ENCODE results near the gene QPCTL.

DNA sequence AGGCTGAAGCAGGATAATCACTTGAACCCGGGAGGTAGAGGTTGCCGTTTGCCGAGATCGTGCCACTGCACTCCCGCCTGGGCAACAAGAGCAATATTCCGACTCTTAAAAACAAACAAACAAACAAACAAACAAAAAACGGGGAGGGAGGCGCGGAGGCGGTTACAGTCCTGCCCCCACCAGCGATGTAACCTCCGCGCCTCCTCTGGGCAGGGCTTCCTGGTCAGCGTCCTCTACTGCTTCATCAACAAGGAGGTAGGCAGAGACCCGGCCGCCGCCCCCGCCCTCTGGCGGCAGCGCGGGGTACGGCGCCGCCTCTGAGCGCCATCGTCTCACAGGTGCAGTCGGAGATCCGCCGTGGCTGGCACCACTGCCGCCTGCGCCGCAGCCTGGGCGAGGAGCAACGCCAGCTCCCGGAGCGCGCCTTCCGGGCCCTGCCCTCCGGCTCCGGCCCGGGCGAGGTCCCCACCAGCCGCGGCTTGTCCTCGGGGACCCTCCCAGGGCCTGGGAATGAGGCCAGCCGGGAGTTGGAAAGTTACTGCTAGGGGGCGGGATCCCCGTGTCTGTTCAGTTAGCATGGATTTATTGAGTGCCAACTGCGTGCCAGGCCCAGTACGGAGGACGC lies 11.0 kb upstream of the QPCTL start:
- TF ChIP-seq, protein P1, sequence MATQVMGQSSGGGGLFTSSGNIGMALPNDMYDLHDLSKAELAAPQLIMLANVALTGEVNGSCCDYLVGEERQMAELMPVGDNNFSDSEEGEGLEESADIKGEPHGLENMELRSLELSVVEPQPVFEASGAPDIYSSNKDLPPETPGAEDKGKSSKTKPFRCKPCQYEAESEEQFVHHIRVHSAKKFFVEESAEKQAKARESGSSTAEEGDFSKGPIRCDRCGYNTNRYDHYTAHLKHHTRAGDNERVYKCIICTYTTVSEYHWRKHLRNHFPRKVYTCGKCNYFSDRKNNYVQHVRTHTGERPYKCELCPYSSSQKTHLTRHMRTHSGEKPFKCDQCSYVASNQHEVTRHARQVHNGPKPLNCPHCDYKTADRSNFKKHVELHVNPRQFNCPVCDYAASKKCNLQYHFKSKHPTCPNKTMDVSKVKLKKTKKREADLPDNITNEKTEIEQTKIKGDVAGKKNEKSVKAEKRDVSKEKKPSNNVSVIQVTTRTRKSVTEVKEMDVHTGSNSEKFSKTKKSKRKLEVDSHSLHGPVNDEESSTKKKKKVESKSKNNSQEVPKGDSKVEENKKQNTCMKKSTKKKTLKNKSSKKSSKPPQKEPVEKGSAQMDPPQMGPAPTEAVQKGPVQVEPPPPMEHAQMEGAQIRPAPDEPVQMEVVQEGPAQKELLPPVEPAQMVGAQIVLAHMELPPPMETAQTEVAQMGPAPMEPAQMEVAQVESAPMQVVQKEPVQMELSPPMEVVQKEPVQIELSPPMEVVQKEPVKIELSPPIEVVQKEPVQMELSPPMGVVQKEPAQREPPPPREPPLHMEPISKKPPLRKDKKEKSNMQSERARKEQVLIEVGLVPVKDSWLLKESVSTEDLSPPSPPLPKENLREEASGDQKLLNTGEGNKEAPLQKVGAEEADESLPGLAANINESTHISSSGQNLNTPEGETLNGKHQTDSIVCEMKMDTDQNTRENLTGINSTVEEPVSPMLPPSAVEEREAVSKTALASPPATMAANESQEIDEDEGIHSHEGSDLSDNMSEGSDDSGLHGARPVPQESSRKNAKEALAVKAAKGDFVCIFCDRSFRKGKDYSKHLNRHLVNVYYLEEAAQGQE (IDR thresholded peaks at IDR 0.05; ENCODE audit: low read depth, low read length): no peak
- TF ChIP-seq, protein P2, sequence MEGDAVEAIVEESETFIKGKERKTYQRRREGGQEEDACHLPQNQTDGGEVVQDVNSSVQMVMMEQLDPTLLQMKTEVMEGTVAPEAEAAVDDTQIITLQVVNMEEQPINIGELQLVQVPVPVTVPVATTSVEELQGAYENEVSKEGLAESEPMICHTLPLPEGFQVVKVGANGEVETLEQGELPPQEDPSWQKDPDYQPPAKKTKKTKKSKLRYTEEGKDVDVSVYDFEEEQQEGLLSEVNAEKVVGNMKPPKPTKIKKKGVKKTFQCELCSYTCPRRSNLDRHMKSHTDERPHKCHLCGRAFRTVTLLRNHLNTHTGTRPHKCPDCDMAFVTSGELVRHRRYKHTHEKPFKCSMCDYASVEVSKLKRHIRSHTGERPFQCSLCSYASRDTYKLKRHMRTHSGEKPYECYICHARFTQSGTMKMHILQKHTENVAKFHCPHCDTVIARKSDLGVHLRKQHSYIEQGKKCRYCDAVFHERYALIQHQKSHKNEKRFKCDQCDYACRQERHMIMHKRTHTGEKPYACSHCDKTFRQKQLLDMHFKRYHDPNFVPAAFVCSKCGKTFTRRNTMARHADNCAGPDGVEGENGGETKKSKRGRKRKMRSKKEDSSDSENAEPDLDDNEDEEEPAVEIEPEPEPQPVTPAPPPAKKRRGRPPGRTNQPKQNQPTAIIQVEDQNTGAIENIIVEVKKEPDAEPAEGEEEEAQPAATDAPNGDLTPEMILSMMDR (IDR thresholded peaks at IDR 0.05 in 2 of 3, conservative IDR thresholded peaks at IDR 0.05 in 1 of 3; ENCODE audit: control insufficient read depth in 2 of 3, extremely low read depth in 1 of 3, insufficient read depth in 1 of 3, low read depth in 3 of 3, low read length in 3 of 3): peak; percentile 81 to 97 (median 93)
